ENCODE data around the gene SLC4A3.

The SLC4A3 gene

GRCh38 chr2:219633276-219634065 lies 6.0 kb downstream of the SLC4A3 start:
- no peak for DNase-seq (ENCODE audit: low read depth)

- DNase-seq (ENCODE audit: low read depth), result no peak
Observed at GRCh38 chr2:219634171-219634940, 6.9 kb downstream of the SLC4A3 start.

GRCh38 chr2:219634951-219635751 lies 7.7 kb downstream of the SLC4A3 start:
- no peak for DNase-seq (ENCODE audit: low read depth)

- no peak for DNase-seq (ENCODE audit: low read depth)
Observed at GRCh38 chr2:219636144-219636915, 8.9 kb downstream of the SLC4A3 start.

GRCh38 chr2:219636941-219637841 lies 9.8 kb downstream of the SLC4A3 start:
- no peak for DNase-seq (ENCODE audit: low read depth)

GRCh38 chr2:219637842-219638185 lies 10.4 kb downstream of the SLC4A3 start:
- DNase-seq (ENCODE audit: low read depth), result no peak

GRCh38 chr2:219638217-219638947 lies 11.0 kb downstream of the SLC4A3 start:
- DNase-seq (ENCODE audit: low read depth), result no peak

GRCh38 chr2:219638948-219639755 lies 11.7 kb downstream of the SLC4A3 start:
- no peak for DNase-seq (ENCODE audit: low read depth)

- no peak for DNase-seq (ENCODE audit: low read depth)
Observed at GRCh38 chr2:219641390-219642068, 14.1 kb downstream of the SLC4A3 start.

- no peak for DNase-seq (ENCODE audit: low read depth)
Observed at GRCh38 chr2:219642069-219642454, 14.6 kb downstream of the SLC4A3 start.

GRCh38 chr2:219642465-219643083 lies 15.1 kb downstream of the SLC4A3 start:
- DNase-seq (ENCODE audit: low read depth), result peak; percentile 81

- DNase-seq (ENCODE audit: low read depth), result no peak
Observed at GRCh38 chr2:219643084-219643473, 15.6 kb downstream of the SLC4A3 start.

- DNase-seq (ENCODE audit: low read depth), result no peak
Observed at GRCh38 chr2:219643788-219644398, 16.5 kb downstream of the SLC4A3 start.

GRCh38 chr2:219644801-219645480 lies 17.5 kb downstream of the SLC4A3 start:
- DNase-seq (ENCODE audit: low read depth), result no peak

GRCh38 chr2:219645631-219646527 lies 18.4 kb downstream of the SLC4A3 start:
- no peak for DNase-seq (ENCODE audit: low read depth)

GRCh38 chr2:219648176-219648575 lies 20.7 kb downstream of the SLC4A3 start:
- DNase-seq (ENCODE audit: low read depth), result no peak

Data from activated T-cell treated with anti-CD3 and anti-CD28 coated beads for 1 hour (primary cell).